Measurements from ENCODE around the gene SPRR5.

SPRR5 gene, protein sequence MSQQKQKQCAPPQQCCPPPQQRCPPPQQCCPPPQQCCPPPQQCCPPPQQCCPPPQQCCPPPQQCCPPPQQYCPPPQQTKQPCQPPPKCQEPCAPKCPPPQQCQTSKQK

DNA sequence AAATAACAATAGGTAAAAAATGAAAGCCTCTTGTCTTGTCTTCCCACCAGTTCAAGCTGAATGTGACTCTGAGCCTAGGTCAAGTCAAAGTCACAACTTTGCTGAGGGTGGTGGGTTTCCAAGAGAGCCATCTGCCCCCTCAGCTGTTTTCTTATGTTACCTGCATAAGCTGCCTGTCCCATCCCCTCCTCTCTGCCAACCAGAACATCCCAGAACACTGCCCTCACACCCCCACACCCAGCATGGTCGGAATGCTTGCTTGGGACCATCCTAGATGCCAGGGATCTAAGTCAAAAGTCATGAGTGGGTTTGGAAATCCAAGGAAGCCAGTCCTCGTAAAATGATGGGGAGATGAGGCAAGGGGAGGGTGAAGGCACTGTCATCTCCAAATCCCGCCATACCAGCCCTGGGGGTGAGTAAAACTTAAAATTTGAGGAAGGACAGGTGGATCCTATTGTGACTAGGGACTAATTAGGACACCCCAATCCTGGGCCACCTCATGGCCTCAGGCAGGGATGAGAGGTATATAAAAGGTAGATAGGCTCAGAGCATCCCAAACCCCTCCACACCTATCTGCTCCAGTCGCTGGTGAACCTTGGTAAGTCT is at the start of gene SPRR5:
TSS of gene SPRR5 (plus strand) at position 556 of the 606 bp plus-strand sequence. CDS start 1,349 bp downstream, outside the sequence.
- DNase-seq (ENCODE audit: low read depth, low spot score), result no peak
- no peak within 1 kb of the TSS for H3K27ac ChIP-seq

DNA sequence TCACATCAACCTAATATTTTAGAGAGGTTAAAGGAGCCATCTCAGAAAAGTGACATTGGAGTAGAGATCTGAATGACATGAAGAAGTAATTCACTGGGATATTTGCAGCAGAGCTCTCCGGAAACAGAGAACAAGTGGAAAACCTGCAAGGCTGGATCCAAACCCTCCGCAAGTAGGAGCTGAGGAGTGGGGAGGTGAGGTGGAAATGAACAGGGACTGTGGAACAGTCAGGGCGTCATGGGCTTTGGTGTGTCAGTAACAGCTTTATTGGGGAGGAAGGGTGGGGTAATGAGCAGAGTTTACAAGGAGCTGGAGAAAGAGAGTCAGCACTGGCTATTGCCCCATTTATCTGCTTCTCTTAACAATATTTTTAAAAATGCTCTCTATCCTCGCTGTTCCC is 48.0 kb upstream of the SPRR5 start:
- DNase-seq (ENCODE audit: low read depth, low spot score), result no peak
- no peak overlapping the region for H3K27ac ChIP-seq

DNA sequence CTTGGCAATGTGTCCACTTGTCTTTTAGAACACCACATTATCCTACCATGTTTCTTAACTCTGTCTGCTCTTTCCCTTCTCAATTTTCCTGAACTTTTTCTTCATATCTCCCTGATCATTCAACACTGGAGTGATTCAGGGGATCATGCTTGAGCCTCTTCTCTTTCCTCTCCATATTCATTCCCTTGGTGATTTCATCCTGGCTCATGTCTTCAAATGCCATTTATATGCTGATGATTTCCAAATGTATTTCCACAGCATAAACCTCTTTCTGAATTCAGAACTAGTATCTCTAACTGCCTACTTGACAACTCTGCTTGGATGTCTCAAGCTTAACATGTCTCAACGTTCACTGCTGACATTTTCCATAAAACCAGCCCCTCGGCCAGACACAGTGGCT is 47.1 kb upstream of the SPRR5 start:
- no peak overlapping the region for H3K27ac ChIP-seq
- DNase-seq (ENCODE audit: low read depth, low spot score), result no peak

DNA sequence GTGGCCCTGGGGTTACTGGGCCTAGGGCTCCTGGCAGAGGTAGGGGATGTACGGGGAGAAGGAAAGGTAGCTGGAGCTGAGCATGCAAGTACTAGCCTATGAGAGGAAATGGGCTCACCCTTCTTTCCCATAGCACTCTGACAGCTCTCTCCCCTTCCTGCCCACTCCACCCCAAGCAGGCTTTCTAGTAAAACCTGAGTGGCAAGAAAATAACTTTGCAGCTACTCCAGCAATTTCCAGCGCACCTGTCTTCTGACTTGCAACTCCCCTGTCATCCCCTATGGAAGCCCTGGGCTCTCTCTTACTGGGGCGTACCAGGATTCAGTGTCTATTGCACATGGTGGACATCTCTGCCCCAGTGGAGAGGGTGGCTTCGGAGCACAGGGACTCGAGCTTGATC is 45.4 kb upstream of the SPRR5 start:
- DNase-seq (ENCODE audit: low read depth, low spot score), result no peak
- no peak overlapping the region for H3K27ac ChIP-seq

DNA sequence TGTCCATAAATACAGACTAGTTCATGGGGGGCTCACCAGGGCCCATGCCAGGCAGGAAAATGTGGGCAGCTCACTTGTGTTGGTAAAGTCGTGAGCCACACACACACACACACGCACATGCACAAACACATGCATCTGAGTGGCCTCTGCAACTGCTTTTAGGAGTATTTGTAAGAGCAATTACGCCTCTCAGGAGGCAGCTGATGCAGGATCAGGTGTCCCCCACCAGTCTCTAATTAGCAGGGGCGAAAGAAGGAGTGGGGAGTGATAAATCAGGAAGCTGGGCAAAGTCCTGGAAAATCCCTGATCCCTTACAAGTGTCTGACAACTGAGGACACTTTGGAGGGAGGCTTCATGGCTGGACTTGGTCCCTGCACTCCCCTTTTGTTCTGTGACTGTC is 44.4 kb upstream of the SPRR5 start:
- no peak overlapping the region for H3K27ac ChIP-seq
- DNase-seq (ENCODE audit: low read depth, low spot score), result no peak

DNA sequence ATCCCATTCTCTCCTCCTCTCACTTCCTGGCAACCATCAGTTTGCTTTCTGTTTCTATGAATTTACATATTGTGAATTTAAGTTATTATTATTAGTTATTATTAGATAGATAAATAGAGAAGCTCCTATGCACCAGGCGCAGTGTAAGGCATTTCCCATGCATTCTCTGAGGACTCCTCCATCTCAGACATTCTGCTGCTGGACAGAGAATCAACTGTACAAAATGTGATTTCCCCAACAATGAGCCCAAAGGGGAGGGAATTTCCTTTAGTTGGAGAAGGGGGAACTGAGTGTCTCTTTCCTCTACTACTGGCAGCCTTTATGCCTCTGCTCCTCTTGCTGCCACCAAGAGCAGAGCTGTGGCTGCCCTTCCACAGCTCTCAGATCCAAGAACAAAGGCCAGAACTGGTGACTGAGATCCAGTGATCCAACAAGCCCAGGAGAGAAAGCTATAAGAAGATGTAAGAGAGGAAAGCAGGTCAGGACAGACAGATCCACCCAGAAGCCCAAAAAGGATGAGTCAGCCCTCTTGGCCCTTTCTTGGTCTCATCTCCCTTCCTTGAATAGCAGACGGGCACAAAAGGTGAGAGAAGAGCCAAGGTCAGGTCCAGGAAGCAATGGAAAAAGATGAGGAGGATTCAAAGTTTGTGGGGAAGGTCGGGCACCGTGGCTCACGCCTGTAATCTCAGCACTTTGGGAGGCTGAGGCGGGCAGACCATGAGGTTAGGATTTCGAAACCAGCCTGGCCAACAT is 42.1 kb upstream of the SPRR5 start:
- peak overlapping the region; percentile 96 for H3K27ac ChIP-seq
- DNase-seq (ENCODE audit: low read depth, low spot score), result no peak

DNA sequence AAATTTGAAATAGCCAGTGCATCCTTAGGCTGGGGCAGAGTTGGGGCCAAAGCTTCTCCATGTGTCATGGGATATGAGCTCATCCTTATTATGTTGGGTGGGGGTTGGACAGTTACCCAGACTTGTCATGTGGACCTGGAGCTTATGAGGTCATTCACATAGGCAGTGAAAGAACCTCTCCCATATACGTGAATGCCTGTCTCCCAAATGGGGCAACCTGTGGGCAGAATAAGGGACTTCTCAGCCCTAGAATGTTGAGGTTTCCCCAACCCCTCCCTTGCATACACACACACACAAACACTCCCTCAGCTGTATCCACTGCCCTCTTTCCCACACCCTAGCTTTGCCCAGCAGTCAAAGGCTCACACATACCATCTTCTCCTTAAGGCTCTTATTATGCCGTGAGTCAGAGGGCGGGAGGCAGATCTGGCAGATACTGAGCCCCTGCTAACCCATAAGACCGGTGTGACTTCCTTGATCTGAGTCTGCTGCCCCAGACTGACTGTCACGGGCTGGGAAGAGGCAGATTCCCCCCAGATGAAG is 40.9 kb upstream of the SPRR5 start:
- DNase-seq (ENCODE audit: low read depth, low spot score), result peak; percentile 100
- peak overlapping the region; percentile 96 for H3K27ac ChIP-seq

DNA sequence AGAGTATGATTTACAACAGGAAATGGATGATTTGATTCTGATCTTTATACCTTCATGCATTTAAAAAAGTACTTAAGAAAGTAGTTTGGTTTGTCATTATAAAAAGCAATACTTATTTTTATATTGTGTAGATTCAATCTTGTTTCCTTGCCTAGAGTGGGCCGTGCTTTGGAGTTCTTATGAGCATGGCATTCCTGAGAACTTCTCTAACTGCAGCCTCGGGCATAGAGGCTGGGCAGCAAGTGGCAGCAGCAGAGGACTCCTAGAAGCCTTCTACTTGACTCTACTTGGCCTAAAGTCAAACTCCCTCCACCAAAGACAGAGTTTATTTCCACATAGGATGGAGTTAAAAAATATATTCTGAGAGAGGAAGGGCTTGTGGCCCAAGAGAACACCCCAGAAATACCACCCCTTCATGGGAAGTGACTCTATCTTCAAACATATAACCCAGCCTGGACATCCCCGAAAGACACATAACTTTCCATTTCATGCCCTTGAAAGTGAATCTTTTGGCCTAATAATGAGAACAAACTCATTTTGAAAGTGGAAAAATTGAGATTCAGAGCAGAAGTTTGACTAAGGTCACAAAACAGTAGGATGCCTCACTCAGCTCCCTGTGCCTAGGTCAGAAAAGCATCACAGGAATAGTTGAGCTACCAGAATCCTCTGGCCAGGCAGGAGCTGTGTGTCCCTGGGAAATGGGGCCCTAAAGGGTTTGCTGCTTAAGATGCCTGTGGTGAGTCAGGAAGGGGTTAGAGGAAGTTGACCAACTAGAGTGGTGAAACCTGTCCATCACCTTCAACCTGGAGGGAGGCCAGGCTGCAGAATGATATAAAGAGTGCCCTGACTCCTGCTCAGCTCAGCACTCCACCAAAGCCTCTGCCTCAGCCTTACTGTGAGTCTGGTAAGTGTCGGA is 39.1 kb upstream of the SPRR5 start, which contains the start of gene IVL:
TSS of gene IVL (plus strand) at position 861 of the 916 bp plus-strand sequence. CDS start 1,252 bp downstream, outside the sequence.
- peak; percentile 81 for DNase-seq (ENCODE audit: low read depth, low spot score)
- H3K27ac ChIP-seq, result peak within 1 kb of the TSS; percentile 96

DNA sequence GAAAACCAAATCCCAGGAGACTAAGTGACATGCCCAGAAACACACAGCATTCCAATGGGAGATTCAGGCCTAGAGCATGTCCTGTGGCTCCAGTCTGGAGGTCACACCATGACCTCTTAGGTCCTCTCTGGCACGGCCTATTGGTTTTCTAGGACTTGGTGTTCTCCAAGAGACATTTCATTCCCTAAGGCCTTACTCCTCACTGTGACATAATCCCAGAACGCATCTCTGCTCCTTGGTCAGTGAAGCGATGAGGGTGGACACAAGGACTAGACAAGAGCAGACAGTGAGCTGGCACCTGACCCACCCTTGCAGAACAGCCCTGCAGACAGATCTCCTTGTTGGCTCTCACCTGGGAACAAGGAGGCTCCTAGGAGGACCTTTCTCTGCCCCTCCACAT is 37.8 kb upstream of the SPRR5 start:
- no peak for DNase-seq (ENCODE audit: low read depth, low spot score)

DNA sequence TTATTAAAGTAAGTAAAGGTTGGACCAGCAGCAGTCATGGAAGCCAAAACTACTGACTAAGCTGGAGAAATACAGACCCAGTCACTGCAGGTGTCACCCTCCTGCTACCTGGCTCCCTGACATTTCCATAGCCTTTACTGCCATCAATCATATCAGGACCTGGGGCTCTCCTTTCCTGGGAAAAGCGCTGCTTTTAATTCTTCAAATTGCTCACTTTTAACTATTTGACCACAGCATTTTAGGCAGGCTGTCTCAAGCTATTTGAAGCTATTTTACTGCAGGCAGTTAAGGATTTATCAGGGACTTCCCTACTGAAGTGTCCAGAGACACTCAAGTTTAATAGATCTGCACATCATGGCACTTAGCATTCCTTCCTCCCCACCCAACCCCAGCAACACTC is 34.5 kb upstream of the SPRR5 start:
- DNase-seq (ENCODE audit: low read depth, low spot score), result no peak
- peak overlapping the region; percentile 40 for H3K27ac ChIP-seq

More for the DNA sequence above, 37.8 kb upstream of the SPRR5 start:
- peak overlapping the region; percentile 96 for H3K27ac ChIP-seq

DNA sequence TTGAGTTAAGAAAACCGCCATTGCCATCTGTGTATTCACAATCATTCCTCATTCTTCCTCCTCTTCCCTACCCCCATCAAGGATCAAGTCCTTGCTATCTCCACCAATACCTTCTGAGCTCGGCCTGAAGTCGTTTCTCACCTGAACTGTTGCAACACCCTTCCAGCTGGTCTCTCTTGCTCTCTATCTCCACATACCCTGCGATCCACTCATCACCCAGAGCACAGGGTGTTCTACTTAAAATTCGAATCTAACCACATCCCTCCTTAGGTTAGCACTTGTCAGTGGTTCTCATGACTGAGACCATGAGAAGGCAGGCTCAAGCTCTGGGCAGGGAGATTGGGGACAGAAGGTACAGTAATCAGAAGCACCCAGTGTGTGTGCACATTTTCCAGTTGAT is 34.1 kb upstream of the SPRR5 start:
- DNase-seq (ENCODE audit: low read depth, low spot score), result no peak
- H3K27ac ChIP-seq, result peak overlapping the region; percentile 40

DNA sequence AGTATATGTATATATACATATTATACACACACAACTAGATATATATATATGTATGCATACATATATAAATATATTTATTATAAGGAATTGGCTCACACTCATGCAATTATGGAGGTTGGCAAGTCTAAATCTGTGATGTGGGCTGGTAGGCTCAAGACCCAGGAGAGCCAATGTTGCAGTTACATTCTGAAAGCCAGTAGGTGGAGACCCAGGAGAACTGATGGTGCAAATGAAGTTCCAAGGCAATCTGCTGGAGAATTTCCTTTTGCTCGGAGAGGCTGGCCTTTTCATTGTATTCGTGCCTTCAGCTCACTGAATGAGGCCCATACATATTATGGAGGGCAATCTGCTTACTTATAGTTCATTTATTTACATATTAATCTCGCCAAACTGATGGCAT is 29.2 kb upstream of the SPRR5 start:
- no peak overlapping the region for H3K27ac ChIP-seq
- no peak for DNase-seq (ENCODE audit: low read depth, low spot score)

DNA sequence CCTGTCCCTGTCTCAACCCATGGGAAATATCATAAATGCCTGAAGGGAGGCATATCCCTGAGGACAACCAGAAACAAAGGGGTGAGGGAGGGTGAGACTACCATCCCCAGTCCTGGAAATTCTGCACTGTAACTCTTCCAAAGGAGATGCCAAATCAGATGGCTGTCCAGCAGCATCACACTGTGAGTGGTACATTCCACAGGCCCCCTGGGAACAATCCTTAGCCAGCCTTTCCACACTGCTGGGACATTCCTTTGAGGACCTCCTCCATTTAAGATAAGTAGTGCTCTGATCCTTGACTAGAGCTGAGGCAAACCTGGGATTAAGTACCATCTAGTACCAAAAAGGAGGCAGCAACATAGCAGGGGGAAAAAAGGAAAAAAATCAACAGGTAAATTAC is 27.9 kb upstream of the SPRR5 start:
- no peak for DNase-seq (ENCODE audit: low read depth, low spot score)
- H3K27ac ChIP-seq, result no peak overlapping the region

DNA sequence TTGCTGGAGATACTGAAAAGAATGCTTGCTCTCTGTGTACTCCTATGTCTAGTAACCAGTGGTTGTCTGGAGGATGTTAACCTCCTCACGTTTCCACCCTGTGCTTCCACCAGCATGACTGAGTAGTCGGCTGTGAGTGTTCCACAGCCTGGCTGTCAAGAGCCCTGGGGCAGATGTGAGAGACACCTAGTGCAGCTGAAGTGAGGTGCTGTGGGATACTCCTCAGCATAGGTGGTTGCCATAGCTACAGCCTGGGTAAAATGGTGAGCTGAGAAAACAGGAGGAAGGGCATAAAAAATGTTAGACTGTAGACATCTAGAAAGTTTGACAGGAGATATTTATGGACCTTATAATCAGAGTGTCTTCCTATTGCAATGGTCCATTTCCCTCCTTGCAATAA is 22.8 kb upstream of the SPRR5 start:
- no peak overlapping the region for H3K27ac ChIP-seq
- DNase-seq (ENCODE audit: low read depth, low spot score), result no peak

DNA sequence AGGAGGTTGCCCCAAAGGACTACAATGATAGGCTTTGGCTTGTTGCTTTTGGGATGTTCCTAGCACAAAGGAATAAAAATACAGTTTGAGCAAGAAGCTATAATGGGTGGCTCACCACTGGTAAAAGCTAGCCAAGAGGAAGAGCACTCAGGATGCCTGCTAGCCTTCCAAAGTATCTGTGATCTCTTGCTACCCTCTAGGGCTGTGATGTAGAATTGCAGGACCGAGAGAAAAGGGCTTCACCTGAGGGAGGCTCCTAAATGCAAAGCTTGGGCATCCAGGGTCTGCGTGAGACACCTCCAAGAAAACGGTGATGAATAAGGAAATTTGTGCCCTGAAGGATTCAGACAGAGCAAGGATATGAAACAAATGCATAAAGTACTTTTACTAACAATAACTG is 20.9 kb upstream of the SPRR5 start:
- H3K27ac ChIP-seq, result no peak overlapping the region
- no peak for DNase-seq (ENCODE audit: low read depth, low spot score)

DNA sequence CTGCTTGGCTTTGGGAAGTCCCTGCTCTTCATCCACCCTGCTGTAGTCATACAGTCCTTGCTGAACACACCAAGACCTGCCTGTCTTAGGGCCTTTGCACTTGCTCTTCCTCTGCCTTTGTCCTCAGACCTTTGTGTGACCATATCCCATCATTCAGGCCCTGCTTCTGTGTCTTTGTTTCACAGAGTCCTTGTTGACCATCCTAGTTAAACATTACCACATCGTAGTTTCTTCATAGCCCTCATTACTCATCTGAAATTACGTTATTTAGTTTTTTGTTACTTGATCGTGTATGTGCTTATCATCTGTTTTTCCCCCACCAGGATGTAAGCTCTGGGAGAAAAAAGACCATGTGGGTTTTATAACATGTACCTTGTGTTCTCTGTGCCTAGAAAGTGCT is 18.3 kb upstream of the SPRR5 start:
- no peak for DNase-seq (ENCODE audit: low read depth, low spot score)
- H3K27ac ChIP-seq, result peak overlapping the region; percentile 22

DNA sequence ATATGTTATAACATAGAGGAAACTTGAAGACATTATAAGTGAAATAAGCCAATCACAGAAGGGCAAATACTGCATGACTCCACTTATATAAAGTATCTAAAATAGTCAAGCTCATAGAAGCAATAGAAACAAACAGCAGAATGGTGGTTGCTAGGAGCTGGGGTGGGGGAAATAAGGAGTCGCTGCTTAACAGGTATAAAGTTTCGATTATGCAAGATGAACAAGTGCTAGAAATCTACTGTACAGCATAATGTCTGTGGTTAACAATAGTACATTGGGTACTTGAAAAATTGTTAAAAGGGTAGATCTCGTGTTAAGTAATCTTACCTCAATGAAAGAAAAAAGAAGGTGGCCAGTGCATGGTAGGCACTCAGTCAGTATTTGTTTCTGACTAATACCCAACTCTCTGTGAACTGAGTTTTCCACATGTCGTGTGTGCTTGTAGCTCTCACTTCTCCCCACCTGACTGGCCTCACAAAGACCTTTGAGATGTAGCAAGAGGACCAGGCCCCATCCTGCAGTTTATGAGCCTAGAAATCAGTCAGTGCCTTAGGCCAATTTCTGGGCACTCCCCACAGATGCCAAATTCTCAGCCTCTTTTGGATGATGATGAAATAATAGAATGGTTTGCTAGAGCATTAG is 14.7 kb upstream of the SPRR5 start:
- peak; percentile 88 for DNase-seq (ENCODE audit: low read depth, low spot score)
- H3K27ac ChIP-seq, result peak overlapping the region; percentile 74

DNA sequence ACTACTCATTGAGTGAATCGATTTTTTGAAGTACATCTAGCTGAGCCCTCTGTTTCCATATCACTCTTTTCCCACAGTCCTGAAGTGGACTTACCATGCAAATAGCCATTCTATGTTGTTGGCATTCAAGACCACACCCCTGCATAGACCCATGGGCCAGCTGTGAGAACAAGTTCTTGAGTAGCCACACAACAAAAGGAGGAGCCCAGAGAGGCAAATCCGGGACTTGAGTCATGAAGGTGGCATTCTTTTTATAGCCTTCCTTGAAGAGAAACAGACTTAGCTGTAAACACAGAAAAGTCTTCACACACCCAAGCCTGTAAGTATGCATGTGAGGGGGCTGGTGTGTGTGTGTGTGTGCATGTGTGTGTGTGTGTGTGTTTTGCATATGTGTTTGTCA is 13.8 kb upstream of the SPRR5 start:
- peak overlapping the region; percentile 74 for H3K27ac ChIP-seq
- DNase-seq (ENCODE audit: low read depth, low spot score), result peak; percentile 91

DNA sequence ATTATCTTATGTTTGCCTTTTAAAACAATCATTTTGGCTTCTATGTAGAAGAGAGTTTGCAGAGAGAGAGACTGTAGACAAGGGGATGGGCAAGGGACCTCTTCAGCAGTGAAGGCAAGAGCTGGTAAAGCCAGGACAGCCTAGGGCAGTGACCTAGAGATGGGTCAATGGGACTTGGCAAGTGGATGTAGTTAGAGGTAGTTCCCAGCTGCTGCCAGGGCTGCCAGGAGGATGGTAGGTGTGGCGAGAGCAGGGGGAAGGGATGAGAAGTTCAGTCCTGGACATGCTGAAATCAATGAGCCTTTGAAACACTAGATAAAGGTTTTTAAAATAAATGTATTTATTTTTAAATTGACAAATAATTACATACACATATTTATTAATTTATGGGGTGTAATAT is 6.4 kb upstream of the SPRR5 start:
- H3K27ac ChIP-seq, result no peak overlapping the region
- no peak for DNase-seq (ENCODE audit: low read depth, low spot score)

All from epithelial cell of prostate (primary cell).